ENCODE measurements around the gene TNNC1. TPM values are rescaled to one million over a fixed set of nuclear protein-coding genes. Genes with fewer than 3 reads are reported as not detected.

Gene TNNC1
- total RNA-seq, 1 experiment from 2014 or later, result 8.3 TPM

DNA sequence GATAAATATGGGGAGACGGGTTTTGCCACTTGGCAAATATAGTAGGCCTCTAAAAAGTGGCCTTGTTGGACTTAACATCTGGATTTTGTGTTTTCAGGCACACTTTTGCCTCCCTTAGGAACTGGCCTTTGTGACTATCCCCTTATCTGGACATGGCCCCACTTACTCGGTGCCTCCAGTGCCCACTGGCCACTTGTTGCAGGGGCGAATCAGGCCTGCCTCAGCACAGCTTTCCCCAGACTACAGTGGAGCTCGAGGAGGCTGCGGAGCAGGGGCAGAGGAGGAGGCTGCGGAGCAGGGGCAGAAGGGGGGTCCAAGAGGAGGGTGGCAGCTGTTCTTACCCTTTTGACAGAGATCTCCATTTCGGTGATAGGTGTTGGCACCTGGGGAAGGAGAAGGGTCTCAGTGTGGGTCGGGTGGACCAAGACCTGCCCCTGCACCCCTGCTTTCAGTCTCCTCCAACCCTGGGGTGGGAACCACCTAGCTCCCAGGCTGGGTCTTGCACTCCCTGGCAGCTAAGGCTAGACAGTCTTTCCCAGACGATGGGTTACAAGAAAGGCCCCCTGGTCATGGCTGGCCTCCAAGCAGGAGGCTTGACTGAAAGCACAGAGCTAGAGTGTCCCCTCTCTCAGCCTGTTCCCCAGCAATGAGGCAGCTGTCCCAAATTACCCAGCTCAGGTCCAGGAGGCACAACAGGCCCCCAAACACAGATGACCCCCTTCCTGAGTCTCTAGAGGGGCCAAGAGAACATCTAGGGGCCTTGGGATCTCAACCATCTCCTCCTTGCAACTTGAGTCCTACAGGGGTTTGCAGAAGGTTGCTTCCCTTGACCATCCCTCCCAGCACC is 15.0 kb downstream of the TNNC1 start:
- H3K4me1 ChIP-seq (replicated peaks; ENCODE audit: insufficient read depth), result no peaks in the 10 kb centered on the region
- no peak overlapping the region for H2AFZ ChIP-seq
- no peaks in the 10 kb centered on the region for H4K20me1 ChIP-seq (ENCODE audit: insufficient read depth)
- ChIA-PET POLR2A (ENCODE audit: unreplicated experiment) (interaction anchor here (0.6 kb wide), 3 partner anchors 58 to 195 kb away, joined by 3 to 5 read pairs (median 3); no protein-coding TSS in a partner anchor), CTCF (no interaction called here)
- no peak overlapping the region for H3K4me2 ChIP-seq
- H3K9me3 ChIP-seq (ENCODE audit: insufficient read depth, low read depth), result no peaks in the 10 kb centered on the region
- H3K9me2 ChIP-seq (ENCODE audit: insufficient read depth), result no peaks in the 10 kb centered on the region
- H3K27me3 ChIP-seq (ENCODE audit: insufficient read depth, low read depth), result no peaks in the 10 kb centered on the region
- intact Hi-C loops (cut with micrococcal nuclease; ENCODE audit: unreplicated experiment), result no loop called here
- no TSS peak for BruUV-seq (replicated peaks)
- H3K4me3 ChIP-seq, result no peak overlapping the region
- no peak for DNase-seq
- H3F3A ChIP-seq (ENCODE audit: insufficient read depth, low read depth), result no peaks in the 10 kb centered on the region
- no peaks in the 10 kb centered on the region for H3K79me2 ChIP-seq (ENCODE audit: low read depth)
- H3K36me3 ChIP-seq (ENCODE audit: low read depth), result no peaks in the 10 kb centered on the region
- TF ChIP-seq, protein P1, sequence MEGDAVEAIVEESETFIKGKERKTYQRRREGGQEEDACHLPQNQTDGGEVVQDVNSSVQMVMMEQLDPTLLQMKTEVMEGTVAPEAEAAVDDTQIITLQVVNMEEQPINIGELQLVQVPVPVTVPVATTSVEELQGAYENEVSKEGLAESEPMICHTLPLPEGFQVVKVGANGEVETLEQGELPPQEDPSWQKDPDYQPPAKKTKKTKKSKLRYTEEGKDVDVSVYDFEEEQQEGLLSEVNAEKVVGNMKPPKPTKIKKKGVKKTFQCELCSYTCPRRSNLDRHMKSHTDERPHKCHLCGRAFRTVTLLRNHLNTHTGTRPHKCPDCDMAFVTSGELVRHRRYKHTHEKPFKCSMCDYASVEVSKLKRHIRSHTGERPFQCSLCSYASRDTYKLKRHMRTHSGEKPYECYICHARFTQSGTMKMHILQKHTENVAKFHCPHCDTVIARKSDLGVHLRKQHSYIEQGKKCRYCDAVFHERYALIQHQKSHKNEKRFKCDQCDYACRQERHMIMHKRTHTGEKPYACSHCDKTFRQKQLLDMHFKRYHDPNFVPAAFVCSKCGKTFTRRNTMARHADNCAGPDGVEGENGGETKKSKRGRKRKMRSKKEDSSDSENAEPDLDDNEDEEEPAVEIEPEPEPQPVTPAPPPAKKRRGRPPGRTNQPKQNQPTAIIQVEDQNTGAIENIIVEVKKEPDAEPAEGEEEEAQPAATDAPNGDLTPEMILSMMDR (conservative IDR thresholded peaks at IDR 0.05), result no peak
- no peak for TF ChIP-seq EZH2 (IDR thresholded peaks at IDR 0.05; ENCODE audit: low read depth)
- H3K27ac ChIP-seq, result no peak overlapping the region

DNA sequence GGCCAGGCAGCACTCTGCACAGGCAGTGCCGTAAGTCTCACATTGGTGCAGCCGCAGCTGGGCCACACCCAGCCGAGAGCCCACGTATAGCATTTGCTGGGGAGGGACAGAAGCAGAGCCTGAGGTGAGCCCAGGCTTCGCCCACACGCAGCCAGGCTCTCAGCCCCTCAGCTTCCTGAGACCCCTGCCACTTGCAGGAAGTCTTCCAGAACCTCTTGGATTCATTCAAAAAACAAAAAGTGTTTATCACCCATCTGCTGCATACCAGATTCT is 15.8 kb downstream of the TNNC1 start:
- Histone ChIP-seq H3K4me3 (no peak overlapping the region), H3K4me1 (replicated peaks; ENCODE audit: insufficient read depth) (peaks cover 3% of the 10 kb centered on the region; the same call in 1 of the 2 replicates), H3K79me2 (ENCODE audit: low read depth) (no peaks in the 10 kb centered on the region), H3F3A (ENCODE audit: insufficient read depth, low read depth) (no peaks in the 10 kb centered on the region), H3K27me3 (ENCODE audit: insufficient read depth, low read depth) (no peaks in the 10 kb centered on the region), H2AFZ (no peak overlapping the region), H3K9me2 (ENCODE audit: insufficient read depth) (no peaks in the 10 kb centered on the region), H3K36me3 (ENCODE audit: low read depth) (no peaks in the 10 kb centered on the region), H4K20me1 (ENCODE audit: insufficient read depth) (no peaks in the 10 kb centered on the region), H3K9me3 (ENCODE audit: insufficient read depth, low read depth) (no peaks in the 10 kb centered on the region), H3K4me2 (no peak overlapping the region), H3K27ac (no peak overlapping the region)
- TF ChIP-seq EZH2 (IDR thresholded peaks at IDR 0.05; ENCODE audit: low read depth), result no peak
- TF ChIP-seq, protein P1 (conservative IDR thresholded peaks at IDR 0.05), result no peak
- ChIA-PET POLR2A (ENCODE audit: unreplicated experiment) (no interaction called here), CTCF (no interaction called here)
- no TSS peak for BruUV-seq (replicated peaks)
- intact Hi-C loops (cut with micrococcal nuclease; ENCODE audit: unreplicated experiment), result no loop called here
- no peak for DNase-seq

DNA sequence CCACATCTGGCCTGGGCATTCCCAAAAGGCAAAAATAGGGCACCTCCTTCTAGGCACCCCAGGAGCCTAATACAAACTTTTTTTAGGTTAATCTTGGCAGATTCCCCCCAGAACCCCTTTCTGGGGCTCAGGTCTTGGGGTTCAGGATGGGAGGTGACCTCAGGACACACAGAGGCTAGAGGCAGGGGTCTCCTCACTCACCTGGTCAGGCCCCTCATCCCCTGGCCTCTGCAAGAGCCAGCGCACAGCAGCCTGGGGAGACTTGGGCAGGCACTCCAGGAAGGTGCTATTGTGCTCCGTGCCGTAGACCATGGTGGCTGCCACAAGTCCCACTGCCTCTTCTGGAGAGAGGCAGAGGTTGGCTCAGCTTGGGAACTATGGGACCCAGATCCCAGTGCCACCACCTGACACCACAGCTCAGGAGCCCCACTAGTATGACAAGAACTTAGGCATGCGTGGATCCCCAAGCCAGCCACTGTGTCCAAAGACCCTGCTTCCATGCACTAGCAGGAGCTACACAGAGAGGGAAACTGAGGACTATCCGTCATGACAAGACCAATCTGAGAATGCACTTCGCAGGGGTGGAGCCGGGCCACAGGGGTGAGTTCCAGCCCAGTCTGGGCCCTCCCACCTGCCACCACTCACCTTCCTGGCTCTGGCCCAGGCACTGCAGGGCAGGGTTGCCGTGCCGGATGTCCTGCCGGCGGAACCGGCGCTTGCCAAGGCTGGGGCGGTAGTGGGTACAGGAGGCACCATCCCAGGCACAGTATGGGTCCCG is 16.3 kb downstream of the TNNC1 start:
- ChIA-PET CTCF (no interaction called here), POLR2A (ENCODE audit: unreplicated experiment) (no interaction called here)
- intact Hi-C loops (cut with micrococcal nuclease; ENCODE audit: unreplicated experiment), result no loop called here
- H2AFZ ChIP-seq, result no peak overlapping the region
- no peaks in the 10 kb centered on the region for H3K9me3 ChIP-seq (ENCODE audit: insufficient read depth, low read depth)
- H3K4me2 ChIP-seq, result no peak overlapping the region
- no TSS peak for BruUV-seq (replicated peaks)
- H3F3A ChIP-seq (ENCODE audit: insufficient read depth, low read depth), result no peaks in the 10 kb centered on the region
- H3K4me1 ChIP-seq (replicated peaks; ENCODE audit: insufficient read depth), result peaks cover 6% of the 10 kb centered on the region; the same call in 1 of the 2 replicates
- H3K36me3 ChIP-seq (ENCODE audit: low read depth), result no peaks in the 10 kb centered on the region
- no peaks in the 10 kb centered on the region for H3K79me2 ChIP-seq (ENCODE audit: low read depth)
- no peaks in the 10 kb centered on the region for H3K9me2 ChIP-seq (ENCODE audit: insufficient read depth)
- no peaks in the 10 kb centered on the region for H3K27me3 ChIP-seq (ENCODE audit: insufficient read depth, low read depth)
- TF ChIP-seq EZH2 (IDR thresholded peaks at IDR 0.05; ENCODE audit: low read depth), result no peak
- TF ChIP-seq, protein P1 (conservative IDR thresholded peaks at IDR 0.05), result no peak
- DNase-seq, result no peak
- no peak overlapping the region for H3K27ac ChIP-seq
- no peaks in the 10 kb centered on the region for H4K20me1 ChIP-seq (ENCODE audit: insufficient read depth)
- H3K4me3 ChIP-seq, result no peak overlapping the region

Measured in PC-9 (cell line).